CD4-positive, alpha-beta T cell treated with Interleukin-17A for 1 hour (primary cell): ENCODE data around the gene TBC1D25.
"Not testable (repeated sequence)": the region's sequence is repeated elsewhere in the genome, so short reads cannot be mapped to it uniquely, and the experiment has no call there.

ENCODE experiments used
- DNase-seq: peaks from one replicate; pipeline ENCODE4 v3.0.0-alpha.2; 2020

The TBC1D25 gene

DNA sequence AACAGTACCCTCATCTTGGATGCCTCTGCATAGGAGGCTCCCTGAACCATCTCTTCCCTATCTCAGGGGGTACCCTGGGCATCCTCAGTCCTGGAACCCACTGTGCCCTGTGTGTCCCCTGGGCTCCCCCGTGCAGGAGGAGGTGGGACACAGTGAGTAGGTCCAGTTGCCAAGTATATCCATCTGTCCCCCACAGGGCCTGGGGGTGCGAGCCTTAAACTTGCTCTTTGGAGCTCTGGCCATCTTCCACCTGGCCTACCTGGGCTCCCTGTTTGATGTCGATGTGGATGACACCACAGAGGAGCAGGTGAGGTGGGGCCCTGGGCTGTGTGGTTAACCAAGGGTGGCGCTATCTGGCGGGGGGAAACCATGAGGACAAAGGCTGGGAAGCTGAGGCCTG is 22.5 kb upstream of the TBC1D25 start:
- DNase-seq, result no peak

DNA sequence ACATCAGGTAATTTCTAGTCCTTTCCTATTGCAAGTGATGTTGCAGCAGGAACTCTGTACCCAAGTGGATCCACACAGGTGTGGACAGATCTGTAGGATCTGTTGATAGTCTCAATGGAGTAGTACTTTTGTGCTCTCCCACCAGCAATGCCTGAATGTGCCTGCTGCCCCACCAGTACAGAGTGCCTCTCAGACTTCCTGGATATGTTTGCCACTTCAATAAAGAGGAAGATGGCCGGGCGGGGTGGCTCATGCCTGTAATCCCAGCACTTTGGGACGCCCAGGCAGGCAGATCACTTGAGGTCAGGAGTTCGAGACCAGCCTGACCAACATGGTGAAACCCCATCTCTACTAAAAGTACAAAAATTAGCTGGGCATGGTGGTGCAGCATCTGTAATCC is 20.0 kb upstream of the TBC1D25 start:
- DNase-seq, result not testable (repeated sequence)

DNA sequence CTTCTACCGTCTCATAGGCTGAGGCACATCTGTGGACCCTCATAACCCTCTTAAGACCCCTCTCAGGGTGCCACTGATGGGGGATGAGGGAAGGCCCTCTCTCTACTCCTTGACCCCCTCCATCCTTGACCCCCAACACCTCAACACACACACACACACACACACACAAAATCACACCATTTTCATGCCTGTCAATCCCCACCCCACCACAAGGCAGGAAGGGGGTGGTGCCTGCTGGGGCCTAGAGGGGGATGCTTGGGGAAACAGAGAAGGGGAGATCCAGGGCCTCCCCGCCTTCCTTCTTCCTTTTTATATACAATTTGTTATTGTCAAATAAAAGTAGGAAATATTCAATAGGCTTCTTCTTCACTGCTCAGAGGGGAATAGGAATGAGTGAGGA is 19.1 kb upstream of the TBC1D25 start:
- DNase-seq, result peak; percentile 50

DNA sequence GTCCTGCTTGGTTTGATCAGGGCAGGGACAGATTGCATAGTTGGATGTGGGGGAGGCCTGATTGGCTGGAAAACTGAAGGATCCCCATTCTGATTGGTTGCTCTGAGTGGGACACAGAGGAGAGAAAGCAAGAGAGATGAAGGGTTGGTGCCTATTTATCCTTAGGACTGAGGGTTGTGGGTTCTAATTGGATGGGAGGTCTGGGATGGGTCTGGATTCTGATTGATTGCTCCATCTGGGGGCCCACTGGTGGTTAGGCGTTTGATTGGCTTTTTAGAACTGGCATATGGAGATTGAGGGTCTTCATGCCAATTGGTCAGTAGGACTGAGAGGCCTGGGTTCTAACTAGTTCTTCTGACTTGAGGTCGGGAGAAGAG is 18.6 kb upstream of the TBC1D25 start:
- peak; percentile 22 for DNase-seq

DNA sequence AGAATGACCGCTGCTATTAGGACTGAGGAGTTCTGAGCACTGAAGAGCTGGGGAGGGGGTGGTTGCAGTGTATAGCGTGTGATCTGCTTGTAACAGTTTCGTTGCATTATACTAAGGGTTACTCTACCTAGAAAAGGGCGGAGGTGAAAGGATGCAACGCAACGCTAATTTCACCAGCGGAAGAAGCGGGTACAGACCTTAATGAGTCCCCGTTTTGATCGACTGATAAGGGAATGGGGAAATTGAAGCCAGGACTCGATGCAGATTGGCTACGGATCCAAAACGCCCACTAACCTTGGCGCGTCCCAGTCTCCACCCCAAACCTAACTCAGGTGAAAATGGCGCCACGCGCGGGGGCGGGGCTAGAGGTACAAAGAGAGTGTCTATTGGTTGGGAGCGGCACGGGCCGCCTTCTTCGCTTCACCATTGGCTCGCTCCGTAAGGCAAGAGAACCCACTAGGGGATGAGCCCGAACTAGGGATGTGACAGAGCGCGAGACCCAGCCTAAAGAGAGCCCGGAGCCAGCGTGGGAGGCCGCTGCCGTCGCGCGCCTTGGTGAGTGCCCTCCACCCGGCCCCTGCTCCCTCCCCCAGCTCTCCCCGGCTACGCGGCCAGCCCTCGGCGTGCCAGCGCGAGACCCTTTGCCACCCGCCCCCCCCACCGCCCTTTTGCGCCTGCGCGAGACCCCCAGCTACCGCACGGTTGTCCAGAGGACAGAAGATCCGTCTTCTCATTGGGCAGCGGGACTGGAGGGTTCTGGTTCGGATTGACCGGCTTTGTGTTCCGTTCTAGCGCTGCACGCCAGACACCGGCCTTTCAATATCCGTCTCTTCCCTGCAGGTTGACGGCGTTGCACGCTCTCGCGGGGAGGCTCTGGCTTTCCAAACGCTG is 17.9 kb upstream of the TBC1D25 start, which contains the start of gene EBP:
EBP (plus strand) TSS at position 456 of the 891 bp plus-strand sequence. CDS start 1,964 bp downstream, outside the sequence.
- DNase-seq, result peak; percentile 97

DNA sequence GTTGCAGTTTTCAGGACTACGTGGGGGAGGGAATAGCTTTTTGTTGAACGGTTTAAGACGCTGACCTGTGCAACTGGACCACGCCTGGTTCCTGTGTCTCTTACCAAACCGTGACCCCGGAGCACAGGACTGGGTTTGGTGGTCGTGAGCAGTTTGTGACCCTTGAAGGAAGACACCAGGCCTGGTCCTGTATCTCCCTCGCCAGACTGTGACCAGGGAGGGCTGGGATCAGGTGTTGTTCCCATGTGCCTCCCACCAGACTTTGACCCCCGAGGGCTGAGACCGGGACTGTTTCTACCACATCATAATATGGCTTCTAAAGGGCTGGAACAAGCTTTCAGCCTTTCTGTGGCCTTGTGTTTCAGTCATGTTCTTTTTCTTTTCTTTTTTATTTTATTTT is 17.2 kb upstream of the TBC1D25 start:
- DNase-seq, result no peak

DNA sequence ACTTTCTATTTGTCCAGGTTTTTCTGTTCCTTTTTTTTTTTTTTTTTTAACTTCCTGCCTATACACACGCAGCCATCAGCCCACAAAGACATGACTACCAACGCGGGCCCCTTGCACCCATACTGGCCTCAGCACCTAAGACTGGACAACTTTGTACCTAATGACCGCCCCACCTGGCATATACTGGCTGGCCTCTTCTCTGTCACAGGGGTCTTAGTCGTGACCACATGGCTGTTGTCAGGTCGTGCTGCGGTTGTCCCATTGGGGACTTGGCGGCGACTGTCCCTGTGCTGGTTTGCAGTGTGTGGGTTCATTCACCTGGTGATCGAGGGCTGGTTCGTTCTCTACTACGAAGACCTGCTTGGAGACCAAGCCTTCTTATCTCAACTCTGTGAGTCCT is 15.8 kb upstream of the TBC1D25 start:
- no peak for DNase-seq

DNA sequence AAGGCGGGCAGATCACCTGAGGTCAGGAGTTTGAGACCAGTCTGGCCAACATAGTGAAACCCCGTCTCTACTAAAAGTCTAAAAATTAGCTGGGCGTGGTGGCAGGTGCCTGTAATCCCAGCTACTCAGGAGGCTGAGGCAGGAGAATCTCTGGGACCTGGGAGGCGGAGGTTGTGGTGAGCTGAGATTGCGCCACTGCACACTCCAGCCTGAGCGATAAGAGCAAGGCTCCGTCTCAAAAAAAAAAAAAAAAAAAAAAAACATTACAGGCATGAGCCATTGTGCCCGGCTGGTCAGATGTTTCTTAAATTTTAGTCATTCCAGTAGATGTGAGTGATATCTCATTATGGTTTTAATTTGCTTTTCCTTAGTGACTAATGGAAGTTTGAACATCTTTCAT is 13.7 kb upstream of the TBC1D25 start:
- DNase-seq, result not testable (repeated sequence)

DNA sequence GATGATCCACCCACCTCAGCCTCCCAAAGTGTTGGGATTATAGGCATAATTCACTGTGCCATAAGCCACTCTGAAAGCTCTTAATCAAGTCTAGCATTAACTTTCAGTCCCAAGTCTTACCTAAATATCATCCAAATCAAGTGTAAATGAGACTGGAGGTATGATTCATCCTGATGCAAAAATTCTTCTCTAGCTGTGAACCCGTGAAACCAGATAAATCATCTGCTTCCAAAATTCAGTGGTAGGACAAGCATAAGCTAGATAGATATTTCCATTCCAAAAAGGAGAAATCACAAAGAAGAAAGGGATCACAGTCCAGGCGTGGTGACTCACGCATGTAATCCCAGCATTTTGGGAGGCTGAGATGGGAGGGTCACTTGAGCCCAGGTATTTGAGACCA is 8.8 kb upstream of the TBC1D25 start:
- no peak for DNase-seq

DNA sequence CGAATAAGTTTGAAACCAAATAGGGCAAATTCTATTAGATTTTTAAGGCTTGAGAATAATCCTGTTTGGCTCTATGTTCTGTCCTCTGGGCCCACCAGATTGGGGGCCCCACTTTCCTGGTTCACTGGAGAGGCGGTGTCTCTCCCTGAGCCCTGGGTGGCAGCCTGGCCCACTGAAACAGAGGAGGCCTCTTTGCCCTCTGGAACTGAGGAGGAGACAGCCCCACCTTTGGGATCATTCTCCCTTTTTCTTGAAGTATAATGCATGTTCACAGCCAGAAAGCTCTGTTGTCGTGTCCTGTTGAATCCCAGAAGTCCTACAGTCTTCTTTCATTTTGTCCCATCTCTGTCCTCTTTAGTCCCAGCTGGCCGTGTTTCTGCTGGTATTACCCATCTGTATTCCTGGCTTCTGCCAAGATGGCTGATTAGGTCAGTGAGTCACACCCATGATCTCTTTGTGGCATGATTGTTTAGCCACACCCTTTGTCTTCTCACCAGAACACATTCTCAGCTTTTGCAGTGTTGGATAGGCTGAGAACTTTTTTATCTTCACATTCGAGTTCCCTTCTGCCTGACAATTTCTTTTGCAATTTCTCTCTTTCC is 8.1 kb upstream of the TBC1D25 start:
- peak; percentile 49 for DNase-seq

DNA sequence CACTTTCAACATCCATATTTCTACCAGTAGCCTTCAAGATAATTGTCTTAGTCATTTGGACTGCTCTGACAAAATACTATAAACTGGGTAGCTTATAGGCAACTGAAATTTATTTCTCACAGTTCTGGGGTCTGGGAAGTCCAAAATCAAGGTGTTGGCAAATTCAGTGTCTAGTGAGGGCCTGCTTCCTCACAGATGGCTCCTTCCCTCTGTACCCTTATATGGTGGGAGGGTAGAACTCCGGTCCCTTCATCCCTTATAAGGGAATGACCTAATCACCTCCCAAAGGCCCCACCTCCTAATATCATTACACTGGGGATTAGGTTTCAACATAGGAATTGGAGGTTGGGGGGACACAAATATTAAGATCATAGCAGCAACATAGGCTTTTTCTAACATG is 7.4 kb upstream of the TBC1D25 start:
- no peak for DNase-seq

DNA sequence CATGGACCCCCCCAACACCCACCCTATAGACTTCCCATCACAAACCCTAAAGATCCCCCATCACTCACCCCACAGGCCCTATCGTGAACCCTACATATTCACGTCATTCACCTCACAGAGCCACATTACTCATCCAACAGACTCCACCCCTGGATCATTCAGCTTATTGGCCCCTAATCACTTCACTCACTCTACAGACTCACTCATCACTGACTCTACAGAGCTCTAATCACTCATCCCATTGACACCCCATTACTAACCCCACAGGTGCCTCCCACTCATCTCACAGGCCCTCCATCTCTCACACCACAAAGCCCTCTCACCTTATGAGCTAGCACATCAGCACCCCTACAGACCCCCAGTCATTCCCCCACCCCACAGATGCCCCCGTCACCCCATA is 6.3 kb upstream of the TBC1D25 start:
- DNase-seq, result no peak

DNA sequence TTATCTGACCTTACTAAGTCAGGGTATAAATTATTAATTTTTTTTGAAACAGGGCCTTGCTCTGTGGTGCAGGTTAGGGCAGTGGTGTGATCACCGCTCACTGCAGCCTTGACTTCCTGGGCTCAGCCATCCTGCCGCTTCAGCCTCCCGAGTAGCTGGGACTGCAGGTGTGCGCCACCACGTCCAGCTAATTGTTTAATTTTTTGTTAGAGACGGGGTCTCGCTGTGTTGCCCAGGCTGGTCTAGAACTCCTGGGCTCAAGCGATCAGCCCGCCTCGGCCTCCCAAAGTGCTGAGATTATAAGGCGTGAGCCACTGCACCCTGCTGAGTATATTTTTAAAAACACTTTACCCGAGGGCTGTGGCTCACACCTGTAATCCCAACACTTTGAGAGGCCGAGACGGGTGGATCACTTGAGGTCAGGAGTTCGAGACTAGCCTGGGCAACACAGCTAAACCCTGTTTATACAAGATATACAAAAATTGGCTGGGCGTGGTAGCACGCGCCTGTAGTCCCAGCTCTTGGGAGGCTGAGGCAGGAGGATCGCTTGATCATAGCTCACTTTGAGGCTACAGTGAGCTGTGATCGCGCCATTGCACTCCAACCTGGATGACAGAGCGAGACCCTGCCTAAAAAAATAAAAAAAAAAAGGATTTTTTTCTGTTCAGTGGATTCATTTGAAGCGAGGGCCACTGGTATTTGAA is 721 bp upstream of the TBC1D25 start:
- DNase-seq, result no peak

DNA sequence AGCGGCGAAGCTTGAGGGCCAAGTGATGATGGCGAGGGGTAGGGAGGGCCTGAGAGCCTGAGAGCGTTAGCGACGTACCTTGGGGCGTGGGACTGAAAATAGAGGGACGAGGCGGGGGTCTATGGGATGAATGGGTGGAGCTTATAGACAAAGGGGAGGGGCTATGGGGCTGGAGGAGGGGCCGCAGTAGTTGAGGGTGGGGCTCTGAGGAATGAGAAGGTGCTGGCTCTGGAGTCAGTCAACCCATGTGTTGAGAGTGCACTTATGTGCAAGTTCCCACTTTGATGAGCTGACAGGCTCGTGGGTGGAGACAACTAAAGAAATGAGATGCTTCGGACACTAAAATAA is 488 bp downstream of the TBC1D25 start:
- DNase-seq, result peak; percentile 79

DNA sequence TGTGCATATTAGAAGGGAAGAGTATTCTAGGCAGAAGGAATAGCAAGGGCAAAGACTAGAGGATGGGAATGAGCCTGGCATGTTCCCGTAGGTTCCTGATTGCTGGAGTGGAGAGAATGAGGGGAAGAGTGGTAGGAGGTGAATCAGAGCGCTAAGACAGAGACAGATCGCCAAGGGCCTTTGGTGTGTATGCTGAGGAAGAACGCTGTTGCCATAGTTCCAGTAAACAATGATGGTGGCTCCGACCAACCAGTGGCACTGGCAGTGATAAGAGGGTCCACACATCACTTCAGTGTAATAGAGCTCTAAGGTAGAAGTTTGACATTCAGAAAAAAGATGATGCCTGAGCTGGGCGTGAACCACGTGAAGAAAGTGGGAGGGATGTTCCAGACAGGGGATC is 966 bp downstream of the TBC1D25 start:
- DNase-seq, result peak; percentile 20

DNA sequence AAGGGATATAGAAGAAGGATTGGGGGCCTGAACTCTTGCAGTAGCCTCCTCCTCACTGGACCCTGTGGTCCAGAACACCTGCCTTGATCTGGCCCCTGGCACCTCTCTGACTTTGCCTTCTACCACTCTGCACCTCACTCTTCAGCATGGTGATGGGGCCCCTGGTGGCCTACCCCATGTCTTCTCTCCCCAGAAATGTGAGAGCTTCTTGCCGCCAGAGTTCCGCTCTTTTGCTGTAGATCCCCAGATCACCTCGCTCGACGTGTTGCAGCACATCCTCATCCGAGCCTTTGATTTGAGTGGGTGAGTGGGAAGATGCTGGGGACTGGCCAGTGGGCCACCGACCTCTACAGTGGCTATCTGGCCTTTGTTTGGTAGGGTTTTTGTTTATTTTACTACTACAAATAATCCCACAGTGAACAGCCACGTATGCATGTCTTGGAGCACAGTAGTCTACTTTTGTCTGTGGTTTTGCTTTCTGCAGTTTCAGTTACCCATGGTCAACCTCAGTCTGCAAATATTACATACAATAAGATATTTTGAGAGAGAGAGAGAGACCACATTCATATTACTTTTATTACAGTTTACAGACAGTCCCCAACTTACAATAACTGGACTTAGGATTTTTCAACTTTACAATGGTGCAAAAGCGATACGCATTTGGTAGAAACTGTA is 1.8 kb downstream of the TBC1D25 start:
- no peak for DNase-seq

DNA sequence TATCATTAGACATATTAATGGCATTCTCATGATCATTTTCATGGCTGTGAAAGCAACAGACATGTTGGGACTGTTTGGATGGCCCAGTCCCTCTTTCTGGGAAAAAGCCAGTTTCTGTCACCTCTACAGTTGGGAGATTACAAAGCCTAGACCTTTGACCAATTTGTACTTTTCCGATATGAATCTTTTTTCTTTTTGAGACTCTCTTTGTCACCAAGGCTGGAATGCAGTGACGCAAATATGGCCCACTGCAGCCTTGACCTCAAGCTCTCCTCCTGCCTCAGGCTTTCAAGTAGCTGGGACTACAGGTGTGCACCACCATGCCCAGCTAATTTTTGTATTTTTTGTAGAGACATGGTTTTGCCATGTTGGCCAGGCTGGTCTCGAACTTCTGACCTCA is 9.4 kb downstream of the TBC1D25 start:
- no peak for DNase-seq

DNA sequence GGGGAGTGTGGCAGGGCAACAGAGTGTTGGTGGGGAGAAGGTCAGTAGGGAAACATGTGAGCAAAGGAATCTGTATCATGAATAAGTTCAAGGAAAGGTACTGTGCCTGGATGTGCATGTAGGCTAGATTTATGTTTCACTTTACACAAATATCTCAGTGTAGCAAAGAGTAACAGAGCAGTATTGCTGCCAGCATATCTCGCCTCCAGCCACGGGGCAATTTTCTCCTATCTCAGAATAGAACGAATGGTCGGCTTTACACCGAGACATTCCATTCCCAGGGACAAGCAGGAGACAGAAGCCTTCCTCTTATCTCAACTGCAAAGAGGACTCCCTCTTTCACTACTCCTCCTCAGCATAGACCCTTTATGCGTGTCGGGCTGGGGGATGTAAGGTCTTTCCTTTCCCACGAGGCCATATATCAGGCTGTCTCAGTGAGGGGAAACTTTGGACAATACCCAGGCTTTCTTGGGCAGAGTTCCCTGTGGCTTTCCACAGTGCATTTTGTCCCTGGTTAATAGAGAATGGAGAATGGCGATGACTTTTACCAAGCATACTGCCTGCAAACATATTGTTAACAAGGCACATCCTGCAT is 16.3 kb downstream of the TBC1D25 start:
- not testable (repeated sequence) for DNase-seq

DNA sequence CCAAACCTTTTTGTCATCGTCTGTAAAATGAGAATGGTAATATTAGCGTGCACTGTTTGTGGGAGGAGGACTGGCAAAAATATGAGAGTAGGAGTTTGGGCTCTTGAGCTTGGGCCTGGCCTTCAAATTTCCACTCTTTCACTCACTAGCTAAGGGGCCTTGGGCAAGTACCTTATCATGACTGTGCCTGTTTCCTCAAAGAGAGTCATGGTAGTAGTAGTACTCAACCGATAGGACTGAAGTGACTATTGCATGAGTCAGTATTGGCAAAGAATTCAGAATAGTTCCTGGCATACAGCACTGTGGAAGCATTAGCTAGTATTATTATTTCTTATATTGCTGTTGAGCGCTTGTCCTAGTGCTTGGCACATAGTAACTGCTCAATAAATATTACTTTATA is 18.8 kb downstream of the TBC1D25 start:
- DNase-seq, result no peak

DNA sequence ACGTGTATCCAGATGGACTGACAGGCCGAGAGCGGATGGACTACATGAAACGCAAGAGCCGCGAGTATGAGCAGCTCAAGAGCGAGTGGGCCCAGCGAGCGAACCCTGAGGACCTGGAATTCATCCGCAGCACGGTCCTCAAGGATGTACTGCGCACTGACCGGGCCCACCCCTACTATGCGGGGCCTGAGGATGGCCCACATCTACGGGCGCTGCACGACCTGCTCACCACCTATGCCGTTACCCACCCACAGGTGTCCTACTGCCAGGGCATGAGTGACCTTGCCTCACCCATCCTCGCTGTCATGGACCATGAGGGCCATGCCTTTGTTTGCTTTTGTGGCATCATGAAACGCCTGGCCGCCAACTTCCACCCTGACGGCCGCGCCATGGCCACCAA is 20.1 kb downstream of the TBC1D25 start:
- no peak for DNase-seq

DNA sequence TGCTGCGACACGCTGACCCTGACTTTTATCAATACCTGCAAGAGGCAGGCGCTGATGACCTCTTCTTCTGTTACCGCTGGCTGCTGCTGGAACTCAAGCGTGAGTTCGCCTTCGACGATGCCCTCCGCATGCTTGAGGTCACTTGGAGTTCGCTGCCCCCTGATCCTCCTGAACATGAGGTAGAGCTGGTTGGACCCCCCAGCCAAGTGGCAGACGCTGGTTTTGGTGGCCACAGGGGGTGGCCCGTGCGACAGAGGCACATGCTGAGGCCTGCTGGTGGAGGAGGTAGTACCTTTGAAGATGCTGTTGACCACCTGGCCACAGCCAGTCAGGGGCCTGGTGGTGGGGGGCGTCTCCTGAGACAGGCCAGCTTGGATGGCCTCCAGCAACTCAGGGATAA is 20.5 kb downstream of the TBC1D25 start:
- no peak for DNase-seq

DNA sequence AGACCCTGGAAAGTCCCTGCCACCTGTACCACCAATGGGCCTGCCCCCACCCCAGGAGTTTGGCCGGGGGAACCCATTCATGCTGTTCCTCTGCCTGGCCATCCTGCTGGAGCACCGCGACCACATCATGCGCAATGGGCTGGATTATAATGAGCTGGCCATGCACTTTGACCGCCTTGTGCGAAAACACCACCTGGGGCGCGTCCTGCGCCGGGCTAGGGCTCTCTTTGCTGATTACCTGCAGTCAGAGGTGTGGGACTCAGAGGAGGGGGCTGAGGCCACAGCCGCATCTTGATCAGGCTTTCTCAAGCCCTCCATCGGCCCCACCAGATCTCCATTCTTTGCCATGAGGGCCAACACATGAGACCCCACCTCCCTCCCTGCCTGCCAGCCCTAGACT is 21.2 kb downstream of the TBC1D25 start:
- DNase-seq, result no peak

DNA sequence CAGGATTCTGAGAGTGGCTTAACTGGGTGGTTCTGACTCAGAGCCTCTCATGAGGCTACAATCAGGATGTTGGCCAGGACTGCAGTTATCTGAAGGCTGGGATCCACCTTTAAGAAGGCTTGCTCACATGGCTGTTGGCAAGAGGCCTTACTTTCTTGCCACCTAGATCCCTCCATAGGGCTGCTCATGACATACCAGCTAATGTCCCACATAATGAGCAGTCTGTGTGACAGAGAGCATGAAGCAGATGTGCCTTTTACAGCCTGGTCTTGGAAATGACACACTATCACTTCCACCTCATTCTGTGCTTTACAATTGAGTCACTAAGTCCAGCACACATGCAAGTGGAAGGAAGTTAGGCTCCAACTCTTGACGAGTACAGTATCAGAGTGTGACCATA is 30.4 kb downstream of the TBC1D25 start:
- no peak for DNase-seq
